ENCODE measurements around the gene YPEL3.
"Not testable (repeated sequence)": the region's sequence is repeated elsewhere in the genome, so short reads cannot be mapped to it uniquely, and the experiment has no call there.

YPEL3 gene, protein sequence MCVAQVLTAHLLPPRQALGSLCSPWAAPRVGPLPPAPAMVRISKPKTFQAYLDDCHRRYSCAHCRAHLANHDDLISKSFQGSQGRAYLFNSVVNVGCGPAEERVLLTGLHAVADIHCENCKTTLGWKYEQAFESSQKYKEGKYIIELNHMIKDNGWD

DNA sequence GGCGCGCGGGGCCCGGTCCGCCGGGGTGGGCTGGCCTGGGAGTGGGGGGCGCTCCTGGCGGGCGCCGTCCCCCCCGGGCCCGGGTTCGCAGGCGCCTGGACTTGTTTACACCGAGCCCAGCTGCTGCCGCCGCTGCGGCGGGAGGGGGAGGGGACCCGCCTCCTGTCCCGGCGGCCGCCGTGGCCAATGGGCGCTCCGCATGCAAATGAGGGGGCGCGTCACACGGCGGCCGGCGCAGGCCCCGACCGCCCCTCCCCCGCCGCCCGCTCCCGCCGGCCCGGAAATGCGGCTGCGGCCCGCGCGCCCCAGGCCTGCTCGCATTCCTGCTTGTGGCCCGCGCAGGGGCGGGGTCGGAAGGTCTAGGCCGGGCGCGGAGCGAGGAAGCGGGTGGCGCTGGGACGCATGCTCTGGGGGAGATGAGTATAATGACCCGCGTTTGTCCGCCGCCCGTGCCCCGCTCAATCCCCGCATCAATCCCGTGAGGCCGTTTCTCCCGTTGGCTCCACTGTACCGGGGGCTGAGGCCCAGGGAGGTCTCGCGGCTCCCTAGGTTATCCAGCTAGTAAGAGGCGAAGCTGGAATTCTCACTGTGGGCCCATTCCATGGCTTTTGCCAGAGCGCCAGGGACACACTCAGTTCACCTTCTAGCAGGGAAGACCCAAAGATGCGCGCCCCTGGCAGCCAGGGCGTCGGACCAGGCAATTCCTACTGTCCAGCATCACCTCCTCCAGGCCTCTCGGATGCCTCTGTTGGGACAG is at the start of gene YPEL3:
YPEL3 (minus strand) TSS at position 109 of the 757 bp plus-strand sequence. CDS start 731 bp downstream, outside the sequence.
- DNase-seq (ENCODE audit: low read depth) = peak; percentile 82

- no peak for DNase-seq (ENCODE audit: low read depth)
Observed at GRCh38 chr16:30145657-30146056, 49.6 kb upstream of the YPEL3 start.

- DNase-seq (ENCODE audit: low read depth) = no peak
Observed at GRCh38 chr16:30144917-30145316, 48.9 kb upstream of the YPEL3 start.

DNA sequence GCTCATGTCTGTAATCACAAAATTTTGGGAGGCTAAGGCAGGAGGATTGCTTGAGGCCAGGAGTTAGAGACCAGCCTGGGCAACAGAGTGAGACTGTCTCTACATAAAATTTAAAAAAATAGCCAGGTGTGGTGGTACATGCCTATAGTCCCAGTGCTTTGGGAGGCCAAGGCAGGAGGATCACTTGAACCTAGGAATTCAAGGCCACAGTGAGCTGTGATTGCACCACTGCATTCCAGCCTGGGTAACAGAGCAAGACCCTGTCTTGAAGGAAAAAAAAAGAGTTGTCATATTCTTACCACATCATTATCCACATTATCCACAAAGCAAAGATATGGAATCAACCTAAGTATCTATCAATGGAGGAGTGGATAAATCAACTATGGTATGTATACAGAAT is 48.0 kb upstream of the YPEL3 start:
- no peak for DNase-seq (ENCODE audit: low read depth)

- no peak for DNase-seq (ENCODE audit: low read depth)
Observed at GRCh38 chr16:30143347-30143702, 47.3 kb upstream of the YPEL3 start.

DNA sequence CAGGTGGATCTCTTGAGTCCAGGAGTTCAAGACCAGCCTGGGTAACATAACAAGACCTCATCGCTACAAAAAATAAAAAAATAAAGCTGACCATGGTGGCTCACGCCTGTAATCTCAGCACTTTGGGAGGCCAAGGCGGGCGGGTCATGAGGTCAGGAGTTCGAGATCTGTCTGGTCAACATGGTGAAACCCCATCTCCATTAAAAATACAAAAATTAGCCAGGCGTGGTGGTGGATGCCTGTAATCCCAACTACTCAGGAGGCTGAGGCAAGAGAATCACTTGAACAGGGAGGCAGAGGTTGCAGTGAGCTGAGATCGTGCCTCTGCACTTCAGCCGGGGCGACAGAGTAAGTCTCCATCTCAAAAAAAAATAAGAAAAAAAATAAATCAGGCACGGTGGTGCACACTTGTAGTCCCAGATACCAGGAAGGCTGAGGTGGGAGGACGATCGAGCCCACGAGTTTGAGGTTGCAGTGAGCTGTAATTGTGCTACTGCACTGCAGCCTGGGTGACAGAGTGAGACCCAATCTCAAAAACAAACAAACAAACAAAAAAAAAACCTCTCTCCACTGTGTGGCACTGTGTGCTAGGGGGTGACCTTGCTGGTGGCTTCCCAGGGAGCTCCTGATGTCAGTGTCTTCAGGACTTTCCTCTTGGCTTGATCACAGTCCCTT is 46.8 kb upstream of the YPEL3 start:
- no peak for DNase-seq (ENCODE audit: low read depth)

- no peak for DNase-seq (ENCODE audit: low read depth)
Observed at GRCh38 chr16:30141750-30142149, 45.7 kb upstream of the YPEL3 start.

DNA sequence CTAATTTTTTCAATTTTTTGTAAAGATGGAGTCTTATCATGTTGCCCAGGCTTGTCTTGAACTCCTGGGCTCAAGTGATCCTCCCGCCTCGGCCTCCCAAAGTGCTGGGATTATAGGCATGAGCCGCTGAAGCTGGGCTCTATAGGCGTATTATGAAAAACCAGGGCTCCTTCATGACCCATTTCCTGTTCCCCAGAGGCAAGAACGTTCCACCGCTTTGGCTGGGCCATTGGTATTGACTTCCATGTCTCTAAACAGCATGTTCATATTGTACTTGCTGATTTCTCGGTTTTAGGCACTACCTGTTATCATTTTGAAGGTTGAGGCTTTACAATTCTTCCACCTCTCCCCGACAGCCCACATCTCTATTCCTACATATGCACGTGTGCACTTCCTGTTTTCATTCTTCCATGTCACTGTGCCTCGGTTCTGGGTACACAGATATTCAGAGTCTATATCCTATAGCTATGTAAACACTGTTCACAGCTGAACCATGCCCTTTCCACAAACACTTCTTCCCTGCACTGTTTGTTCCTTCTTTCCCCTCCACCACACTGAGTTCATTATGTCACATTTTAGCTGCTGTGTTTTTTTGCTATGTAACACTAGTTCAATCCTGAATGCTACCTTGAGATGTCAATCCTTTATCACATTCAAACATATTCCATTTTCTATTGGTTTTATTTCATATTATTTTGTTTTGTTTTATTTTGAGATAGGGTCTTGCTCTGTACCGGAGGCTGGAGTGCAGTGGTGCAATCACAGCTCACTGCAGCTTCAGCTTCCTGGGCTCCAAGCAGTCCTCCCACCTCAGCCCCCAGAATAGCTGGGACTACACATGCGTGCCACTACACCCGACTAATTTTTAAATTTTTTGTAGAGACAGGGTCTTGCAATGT is 43.8 kb upstream of the YPEL3 start:
- no peak for DNase-seq (ENCODE audit: low read depth)

DNA sequence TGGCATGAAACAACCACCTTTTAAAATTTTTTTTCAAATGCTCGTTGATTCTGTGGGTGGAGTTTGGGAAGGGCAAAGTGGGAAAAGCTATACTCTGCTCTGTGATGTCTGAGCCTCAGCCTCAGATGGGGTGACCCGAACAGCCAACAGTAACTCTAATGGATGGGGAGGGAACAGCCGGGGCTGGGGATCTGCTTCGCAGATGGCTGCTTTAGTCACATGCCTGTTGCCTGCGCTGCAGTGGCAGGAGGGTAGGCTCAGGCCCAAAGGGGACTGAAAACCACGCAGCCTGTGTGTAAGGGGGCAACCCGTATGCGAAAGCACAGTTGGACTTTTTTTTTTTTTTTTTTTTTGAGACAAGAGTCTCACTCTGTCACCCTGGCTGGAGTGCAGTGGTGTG is 41.9 kb upstream of the YPEL3 start:
- no peak for DNase-seq (ENCODE audit: low read depth)

GRCh38 chr16:30136971-30137605 is 41.1 kb upstream of the YPEL3 start:
- DNase-seq (ENCODE audit: low read depth) = no peak

DNA sequence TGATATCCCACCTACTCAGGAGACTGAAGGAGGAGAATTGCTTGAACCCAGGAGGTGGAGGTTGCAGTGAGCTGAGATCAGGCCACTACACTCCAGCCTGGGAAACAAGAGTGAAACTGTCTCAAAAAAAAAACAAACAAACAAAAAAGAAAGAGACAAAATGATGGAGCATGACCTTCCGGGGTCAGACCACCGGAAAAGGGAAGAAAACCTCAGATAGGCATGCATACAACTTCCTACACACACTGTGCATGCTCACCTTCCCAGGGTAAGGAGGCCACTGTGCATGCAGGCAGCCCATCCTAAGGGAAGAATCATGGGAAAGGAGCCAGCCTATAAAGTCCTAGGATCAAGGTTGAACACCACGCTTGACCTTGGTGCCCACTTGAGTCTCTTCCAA is 36.6 kb upstream of the YPEL3 start:
- DNase-seq (ENCODE audit: low read depth) = no peak

DNA sequence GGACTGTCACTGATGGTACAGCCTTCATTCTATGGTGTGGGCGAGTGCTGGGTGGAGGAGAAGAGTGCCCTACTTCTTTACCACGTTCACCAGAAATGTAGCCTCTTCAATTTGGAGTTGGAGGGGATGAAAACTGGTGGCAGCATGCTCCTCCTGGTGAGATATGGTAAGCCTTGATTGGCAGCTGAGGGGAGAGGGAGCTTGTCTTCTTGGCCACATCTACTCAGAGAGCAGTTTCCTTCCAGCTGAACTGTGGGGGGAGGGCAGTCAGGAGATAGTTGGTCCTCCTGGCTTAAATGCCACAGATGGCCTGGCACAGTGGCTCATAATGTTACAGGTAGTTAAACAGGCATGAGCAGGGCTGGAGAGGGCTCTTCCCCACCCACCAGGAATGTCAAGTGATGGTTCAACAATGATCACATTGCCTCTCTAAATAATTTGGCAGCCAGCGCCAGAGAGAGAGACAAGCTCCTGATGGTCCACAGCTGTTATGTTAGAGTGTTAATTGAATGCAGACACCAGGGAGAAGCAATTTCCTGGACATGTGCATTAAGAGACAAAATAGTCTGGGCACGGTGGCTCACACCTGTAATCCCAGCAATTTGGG is 36.0 kb upstream of the YPEL3 start:
- DNase-seq (ENCODE audit: low read depth) = no peak

GRCh38 chr16:30127993-30128392 is 32.0 kb upstream of the YPEL3 start:
- no peak for DNase-seq (ENCODE audit: low read depth)

GRCh38 chr16:30125690-30126089 is 29.7 kb upstream of the YPEL3 start:
- not testable (repeated sequence) for DNase-seq (ENCODE audit: low read depth)

DNA sequence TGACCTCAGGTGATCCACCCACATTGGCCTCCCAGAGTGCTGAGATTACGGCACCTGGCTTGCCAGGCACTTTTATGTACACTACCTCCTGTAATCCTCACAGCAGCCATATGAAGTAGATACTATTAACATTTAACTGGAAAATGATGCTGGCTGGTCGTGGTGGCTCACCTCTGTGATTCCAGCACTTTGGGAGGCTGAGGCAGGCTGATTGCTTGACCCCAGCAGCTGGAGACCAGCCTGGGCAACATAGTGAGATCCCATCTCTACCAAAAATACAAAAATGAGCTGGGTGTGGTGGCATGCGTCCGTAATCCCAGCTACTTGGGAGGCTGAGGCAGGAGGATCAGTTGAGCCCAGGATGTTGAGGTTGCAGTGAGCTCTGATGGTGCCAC is 29.0 kb upstream of the YPEL3 start:
- DNase-seq (ENCODE audit: low read depth) = no peak

DNA sequence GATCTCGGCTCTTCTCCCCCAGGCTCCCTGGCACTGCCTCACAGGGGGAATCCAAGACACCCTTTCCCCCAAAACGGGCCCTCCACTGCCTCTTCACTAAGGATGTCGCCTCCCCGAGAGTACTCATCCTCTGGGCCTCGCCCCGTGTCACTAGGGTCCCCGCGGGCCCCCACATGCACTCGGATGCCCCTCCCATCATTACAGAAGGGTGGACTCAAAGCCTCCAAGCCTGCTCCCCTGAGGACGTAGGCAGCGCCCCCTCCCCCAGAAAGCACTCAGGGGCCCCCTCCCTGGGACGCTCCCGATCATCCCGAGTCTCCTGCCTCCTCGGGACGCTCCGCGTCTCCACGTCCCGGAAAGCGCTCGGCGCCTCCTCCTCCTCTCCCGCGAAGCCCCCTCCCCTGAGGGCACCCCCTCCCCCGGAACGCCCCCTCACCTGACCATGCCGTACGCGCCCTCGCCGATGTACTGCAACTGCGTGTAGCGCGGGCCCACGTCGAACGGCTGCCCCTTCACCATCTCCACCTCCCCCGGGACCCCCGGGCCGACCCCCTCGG is 26.7 kb upstream of the YPEL3 start:
- no peak for DNase-seq (ENCODE audit: low read depth)

- no peak for DNase-seq (ENCODE audit: low read depth)
Observed at GRCh38 chr16:30121741-30122571, 25.9 kb upstream of the YPEL3 start.

- no peak for DNase-seq (ENCODE audit: low read depth)
Observed at GRCh38 chr16:30120340-30121105, 24.5 kb upstream of the YPEL3 start.

- DNase-seq (ENCODE audit: low read depth) = no peak
Observed at GRCh38 chr16:30119428-30119827, 23.4 kb upstream of the YPEL3 start.
